Epidermal melanocyte (primary cell): ENCODE results near the gene SLC4A1AP.
"Not testable (repeated sequence)": the region's sequence is repeated elsewhere in the genome, so short reads cannot be mapped to it uniquely, and the experiment has no call there.

ENCODE experiments used
- DNase-seq: peaks from one replicate; pipeline ENCODE4 v3.0.0; 2011; ENCODE audit warnings: low spot score; ENCODE audit not compliant: insufficient read length

Gene SLC4A1AP

GRCh38 chr2:27647737-27648136 is 16.0 kb upstream of the SLC4A1AP start:
- no peak for DNase-seq

DNA sequence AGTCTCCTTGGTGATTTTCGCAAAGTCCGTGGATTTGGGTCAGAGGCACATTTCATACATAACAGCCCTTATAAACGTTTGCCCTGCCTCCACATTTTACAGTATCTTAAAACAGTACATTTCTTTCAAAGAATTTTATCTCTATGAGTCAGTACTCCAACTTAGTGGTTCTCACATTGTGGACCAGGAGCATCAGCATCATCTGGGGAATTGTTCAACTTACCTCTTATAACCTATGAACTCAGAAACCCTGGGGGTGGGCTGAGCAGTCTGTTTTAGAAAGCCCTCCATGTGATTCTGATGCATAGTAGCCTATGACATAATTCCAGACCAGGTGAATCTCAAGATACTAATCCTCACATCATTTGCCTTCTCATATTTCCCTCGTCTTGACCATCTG is 12.6 kb upstream of the SLC4A1AP start:
- DNase-seq: no peak

- DNase-seq: no peak
These were observed 11.3 kb upstream of the SLC4A1AP start for GRCh38 chr2:27652341-27652740.

DNA sequence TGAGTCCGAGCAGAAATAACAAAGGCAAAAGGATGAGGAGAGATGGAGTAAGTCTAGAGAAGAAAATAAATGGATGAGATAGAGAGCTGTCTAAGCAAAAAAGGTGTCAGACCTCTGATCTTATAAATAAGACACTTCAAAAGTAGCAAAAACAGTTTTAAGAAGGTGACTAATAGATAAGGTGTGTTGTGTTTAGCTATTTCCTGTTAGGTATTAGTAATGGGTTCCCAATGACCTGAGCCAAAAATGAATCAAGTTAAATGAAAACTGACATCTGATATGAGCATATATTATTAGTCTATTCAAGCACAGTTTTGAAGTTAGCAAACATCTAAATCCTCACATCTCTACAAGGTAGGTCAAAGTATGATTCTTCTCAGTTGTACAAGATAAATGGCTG is 10.9 kb upstream of the SLC4A1AP start:
- no peak for DNase-seq

DNA sequence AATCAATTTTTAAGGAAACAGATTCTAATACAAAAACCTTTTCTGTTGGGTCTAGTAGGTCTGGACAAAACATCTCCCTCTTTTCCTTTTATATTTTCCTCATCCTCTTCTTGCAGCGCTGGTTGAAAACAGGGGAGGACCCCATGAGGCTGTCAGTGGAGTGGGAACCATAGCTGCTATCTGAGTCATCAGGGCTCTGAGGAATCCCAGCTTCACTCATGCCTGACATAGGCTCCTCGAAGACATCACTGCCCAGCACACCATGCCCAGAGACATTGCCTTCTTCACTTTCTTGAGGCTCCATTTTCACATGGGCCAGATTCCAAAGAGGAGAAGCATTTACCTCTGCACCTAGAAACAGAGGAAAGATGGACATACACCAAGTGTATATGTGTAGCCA is 10.3 kb upstream of the SLC4A1AP start:
- DNase-seq: no peak

GRCh38 chr2:27655155-27655951 is 8.3 kb upstream of the SLC4A1AP start:
- DNase-seq: no peak

GRCh38 chr2:27661371-27661770 is 2.3 kb upstream of the SLC4A1AP start:
- no peak for DNase-seq

DNA sequence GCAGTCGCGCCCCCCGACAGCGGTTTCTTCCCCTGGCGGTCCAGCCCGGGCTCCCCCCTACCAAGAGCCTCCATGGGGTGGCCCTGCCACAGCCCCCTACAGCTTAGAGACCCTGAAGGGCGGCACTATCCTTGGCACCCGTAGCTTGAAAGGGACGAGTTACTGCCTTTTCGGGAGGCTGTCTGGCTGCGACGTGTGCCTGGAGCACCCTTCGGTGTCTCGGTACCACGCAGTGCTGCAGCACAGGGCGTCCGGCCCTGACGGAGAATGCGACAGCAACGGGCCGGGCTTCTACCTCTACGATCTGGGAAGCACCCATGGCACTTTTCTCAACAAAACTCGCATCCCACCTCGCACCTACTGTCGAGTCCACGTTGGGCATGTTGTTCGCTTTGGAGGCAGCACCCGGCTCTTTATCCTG is 475 bp downstream of the SLC4A1AP start:
- DNase-seq: no peak

GRCh38 chr2:27664622-27665363 is 1.1 kb downstream of the SLC4A1AP start:
- no peak for DNase-seq

DNA sequence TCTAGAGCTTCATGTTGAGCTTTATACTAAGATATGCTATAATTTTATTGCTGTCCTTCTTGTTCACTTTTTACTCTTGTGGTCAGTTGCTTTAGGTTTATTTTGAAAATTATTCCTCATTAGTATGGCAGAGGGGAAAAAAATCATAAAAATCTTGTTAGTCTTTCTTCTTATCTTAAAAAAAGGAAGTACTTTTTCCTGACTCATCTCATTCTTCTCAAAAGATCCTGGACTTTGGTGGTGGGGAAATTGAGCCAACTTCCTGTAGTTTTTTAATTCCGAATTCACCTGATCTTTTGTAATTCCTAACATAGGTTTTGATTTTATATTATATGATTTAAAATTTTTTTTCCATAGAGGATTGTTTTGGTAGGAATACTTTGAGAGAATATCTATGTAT is 3.8 kb downstream of the SLC4A1AP start:
- no peak for DNase-seq

GRCh38 chr2:27671235-27671634 is 7.5 kb downstream of the SLC4A1AP start:
- no peak for DNase-seq

- no peak for DNase-seq
These were observed 9.2 kb downstream of the SLC4A1AP start for GRCh38 chr2:27672723-27673486.

DNA sequence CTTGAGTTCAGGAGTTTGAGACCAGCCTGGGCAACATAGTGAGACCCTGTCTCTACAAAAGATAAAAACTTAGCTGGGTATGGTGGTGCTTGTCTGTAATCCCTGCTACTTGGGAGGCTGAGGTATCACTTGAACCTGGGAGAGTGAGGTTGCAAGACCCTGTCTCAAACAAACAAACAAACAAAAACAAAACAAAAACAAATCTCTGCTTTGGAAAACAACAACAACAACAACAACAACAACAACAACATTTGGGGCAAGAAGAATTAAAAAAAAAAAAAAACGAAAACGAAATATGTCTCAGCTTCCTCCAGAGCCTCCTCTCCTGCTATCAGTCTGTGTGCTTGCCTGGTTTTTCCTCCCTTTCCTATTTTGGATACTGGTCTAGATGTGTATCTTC is 16.9 kb downstream of the SLC4A1AP start:
- no peak for DNase-seq

- DNase-seq: no peak
These were observed 18.2 kb downstream of the SLC4A1AP start for GRCh38 chr2:27681841-27682240.

DNA sequence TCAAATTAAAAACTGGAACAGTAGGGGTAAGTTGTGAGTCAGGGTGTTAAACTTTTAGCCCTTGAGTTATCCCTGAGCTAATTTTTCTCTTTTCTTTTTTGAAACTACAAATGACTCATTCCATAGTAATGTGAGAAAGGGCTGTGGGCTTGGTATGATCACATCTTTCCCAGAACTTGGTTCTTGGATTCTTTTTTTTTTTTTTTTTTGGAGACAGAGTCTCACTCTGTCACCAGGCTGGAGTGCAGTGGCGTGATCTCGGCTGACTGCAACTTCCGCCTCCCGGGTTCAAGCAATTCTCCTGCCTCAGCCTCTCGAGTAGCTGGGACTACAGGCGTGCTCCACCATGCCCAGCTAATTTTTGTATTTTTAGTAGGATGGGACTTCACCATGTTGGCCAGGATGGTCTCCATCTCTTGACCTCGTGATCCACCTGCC is 18.7 kb downstream of the SLC4A1AP start:
- peak; percentile 41 for DNase-seq

DNA sequence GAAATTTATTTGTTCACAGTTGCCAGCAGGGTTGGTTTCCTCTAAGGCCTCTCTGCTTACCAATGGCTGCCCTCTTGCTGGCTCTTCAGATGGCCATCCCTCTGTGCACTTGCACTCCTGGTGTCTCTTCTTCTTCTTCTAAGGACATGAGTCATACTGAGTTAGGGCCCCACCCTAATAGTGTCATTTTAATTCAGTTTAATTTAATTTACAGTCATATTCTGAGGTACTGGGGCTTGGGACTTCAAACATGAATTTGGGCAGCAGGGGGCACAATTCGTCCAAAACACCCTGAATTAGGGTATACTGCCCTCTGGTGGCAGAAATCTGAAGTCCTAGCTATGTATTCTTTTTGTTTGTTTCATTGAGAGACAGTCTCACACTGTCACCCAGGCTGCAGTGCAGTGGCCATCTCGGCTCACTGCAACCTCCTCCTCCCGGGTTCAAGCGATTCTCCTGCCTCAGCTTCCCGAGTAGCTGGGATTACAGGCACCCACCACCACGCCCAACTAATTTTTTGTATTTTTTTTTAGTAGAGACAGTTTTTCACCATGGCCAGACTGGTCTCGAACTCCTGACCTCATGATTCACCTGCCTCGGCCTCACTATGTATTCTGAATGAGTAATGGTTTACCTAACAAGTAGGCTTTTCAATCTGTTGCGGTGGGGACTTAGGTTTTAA is 19.8 kb downstream of the SLC4A1AP start:
- DNase-seq: peak; percentile 42

- not testable (repeated sequence) for DNase-seq
These were observed 21.3 kb downstream of the SLC4A1AP start for GRCh38 chr2:27685006-27685405.

- no peak for DNase-seq
These were observed 21.9 kb downstream of the SLC4A1AP start for GRCh38 chr2:27685577-27685976.

DNA sequence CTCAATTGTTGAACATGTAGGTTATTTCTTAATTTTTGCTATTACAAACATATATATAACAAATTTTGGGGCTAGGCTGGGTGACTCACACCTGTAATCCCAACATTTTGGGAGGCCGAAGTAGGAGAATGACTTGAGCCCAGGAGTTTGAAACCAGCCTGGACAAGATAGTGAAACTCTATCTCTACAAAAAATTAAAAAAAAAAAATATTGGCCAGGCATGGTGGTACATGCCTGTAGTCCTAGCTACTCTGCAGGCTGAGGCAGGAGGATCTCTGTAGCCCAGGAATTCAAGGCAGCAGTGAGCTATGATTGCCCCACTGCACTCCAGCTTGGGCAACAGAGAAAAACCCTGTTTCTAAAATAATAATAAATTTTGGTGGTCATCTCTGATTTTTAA is 23.5 kb downstream of the SLC4A1AP start:
- no peak for DNase-seq

GRCh38 chr2:27689424-27689823 is 25.7 kb downstream of the SLC4A1AP start:
- DNase-seq: no peak

DNA sequence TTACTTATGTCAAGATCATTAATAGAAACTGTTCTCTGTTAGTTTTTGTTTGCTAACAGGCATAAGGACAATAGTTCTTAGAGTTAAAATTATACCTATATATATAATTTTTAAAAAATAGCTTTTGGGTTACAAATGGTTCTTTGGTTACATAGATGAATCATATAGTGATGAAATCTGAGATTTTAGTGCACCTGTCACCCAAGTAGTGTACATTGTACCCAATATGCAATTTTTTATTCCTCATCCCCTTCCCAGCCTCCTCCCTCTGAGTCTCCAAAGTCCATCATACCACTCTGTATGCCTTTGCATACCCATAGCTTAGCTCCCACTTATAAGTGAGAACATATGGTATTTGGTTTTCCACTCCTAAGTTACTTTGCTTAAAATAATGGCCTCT is 26.4 kb downstream of the SLC4A1AP start:
- DNase-seq: no peak
